ENCODE measurements around the gene MAST2.
"Not testable (repeated sequence)": the region's sequence is repeated elsewhere in the genome, so short reads cannot be mapped to it uniquely, and the experiment has no call there.

The MAST2 gene

DNA sequence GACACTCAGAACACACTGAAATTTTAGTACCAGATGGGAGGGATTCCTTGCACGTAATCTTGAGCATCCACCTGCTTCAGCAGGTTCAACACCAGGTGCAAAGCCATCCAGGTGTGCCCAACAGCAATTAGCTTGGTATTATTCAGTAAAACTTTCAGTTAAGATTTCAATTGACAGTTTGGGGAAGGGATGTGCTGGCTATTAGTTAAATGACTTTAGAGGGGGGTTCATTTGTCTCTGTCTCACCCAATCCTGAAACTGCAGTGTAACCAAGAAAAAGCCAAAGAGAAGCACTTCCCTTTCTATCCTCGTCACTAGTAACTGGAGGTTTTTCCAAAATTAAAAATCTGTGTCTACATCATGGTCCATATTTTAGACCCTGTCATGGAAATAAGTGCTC is 238.1 kb downstream of the MAST2 start:
- no peak for DNase-seq (ENCODE audit: low read depth)
- H3K4me3 ChIP-seq (replicated peaks; ENCODE audit: low read depth, low read length), result no peak overlapping the region
- TF ChIP-seq, protein P1, sequence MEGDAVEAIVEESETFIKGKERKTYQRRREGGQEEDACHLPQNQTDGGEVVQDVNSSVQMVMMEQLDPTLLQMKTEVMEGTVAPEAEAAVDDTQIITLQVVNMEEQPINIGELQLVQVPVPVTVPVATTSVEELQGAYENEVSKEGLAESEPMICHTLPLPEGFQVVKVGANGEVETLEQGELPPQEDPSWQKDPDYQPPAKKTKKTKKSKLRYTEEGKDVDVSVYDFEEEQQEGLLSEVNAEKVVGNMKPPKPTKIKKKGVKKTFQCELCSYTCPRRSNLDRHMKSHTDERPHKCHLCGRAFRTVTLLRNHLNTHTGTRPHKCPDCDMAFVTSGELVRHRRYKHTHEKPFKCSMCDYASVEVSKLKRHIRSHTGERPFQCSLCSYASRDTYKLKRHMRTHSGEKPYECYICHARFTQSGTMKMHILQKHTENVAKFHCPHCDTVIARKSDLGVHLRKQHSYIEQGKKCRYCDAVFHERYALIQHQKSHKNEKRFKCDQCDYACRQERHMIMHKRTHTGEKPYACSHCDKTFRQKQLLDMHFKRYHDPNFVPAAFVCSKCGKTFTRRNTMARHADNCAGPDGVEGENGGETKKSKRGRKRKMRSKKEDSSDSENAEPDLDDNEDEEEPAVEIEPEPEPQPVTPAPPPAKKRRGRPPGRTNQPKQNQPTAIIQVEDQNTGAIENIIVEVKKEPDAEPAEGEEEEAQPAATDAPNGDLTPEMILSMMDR (IDR thresholded peaks at IDR 0.05; ENCODE audit: low read length, missing control alignments), result no peak

DNA sequence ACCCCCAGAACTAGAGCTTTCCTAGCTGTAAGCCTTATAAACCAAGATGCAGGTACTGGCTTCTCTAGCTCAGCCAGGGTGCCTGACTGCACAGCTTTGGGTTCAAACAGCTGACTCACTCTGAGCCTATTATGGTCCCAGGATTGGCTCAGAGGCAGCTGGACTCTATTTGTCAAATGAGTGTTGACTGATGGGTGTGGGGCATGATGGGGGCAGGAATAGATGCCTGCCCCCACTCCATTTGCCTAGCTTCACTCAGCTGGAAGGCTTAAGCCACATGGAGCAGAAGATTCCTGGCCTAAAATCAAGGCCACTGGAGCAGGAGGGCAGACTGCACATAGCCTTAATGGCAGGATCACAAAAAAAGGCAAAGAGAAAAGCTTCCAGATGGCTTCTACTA is 238.6 kb downstream of the MAST2 start:
- DNase-seq (ENCODE audit: low read depth), result no peak
- TF ChIP-seq, protein P1 (IDR thresholded peaks at IDR 0.05; ENCODE audit: low read length, missing control alignments), result no peak
- H3K4me3 ChIP-seq (replicated peaks; ENCODE audit: low read depth, low read length), result no peak overlapping the region

DNA sequence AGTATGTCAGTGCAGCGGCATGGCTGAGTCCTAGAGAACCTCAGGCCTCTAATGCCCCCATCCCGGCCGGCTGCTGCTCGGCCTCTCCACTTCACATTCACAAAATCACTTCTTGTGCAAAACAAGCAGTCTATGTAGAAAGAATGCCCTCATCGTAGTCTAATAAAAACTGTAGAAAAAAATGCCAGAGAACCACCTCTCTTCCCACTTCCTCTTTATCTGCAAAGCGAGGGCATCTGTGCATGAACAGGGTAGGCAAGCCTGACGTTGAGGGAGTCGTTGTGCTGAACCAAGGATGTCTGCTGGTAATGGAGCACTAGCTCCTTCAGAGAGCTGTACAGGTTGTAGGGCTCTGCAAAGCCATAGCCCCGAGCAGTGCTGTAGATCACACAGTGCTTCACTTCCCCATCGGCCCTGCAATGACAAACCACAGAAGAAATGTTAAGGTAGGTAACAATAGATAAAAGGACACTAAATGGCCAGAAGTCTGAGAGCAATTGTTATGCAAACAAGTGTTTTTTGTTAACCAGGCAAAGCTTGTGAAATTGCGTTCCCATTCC is 240.1 kb downstream of the MAST2 start:
- no peak overlapping the region for H3K4me3 ChIP-seq (replicated peaks; ENCODE audit: low read depth, low read length)
- no peak for DNase-seq (ENCODE audit: low read depth)
- TF ChIP-seq, protein P1 (IDR thresholded peaks at IDR 0.05; ENCODE audit: low read length, missing control alignments), result no peak

DNA sequence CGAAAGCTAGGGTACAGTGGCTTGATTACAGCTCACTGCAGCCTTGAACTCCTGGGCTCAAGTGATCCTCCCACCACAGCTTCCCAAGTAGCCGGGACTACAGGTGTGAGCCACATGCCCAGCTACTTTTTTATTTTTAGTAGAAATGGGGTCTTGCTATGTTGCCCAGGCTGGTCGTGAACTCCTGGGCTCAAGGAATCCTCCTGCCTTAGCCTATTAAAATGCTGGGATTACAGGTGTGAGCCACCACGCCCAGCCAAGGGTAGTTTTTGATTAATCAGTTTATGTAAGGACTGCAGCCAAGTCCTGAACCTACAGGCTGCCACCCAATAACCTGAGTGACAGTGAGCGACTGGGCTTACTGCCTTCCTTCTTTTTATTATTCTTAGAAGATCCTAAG is 240.7 kb downstream of the MAST2 start:
- no peak for DNase-seq (ENCODE audit: low read depth)
- H3K4me3 ChIP-seq (replicated peaks; ENCODE audit: low read depth, low read length), result no peak overlapping the region
- TF ChIP-seq, protein P1 (IDR thresholded peaks at IDR 0.05; ENCODE audit: low read length, missing control alignments), result no peak

DNA sequence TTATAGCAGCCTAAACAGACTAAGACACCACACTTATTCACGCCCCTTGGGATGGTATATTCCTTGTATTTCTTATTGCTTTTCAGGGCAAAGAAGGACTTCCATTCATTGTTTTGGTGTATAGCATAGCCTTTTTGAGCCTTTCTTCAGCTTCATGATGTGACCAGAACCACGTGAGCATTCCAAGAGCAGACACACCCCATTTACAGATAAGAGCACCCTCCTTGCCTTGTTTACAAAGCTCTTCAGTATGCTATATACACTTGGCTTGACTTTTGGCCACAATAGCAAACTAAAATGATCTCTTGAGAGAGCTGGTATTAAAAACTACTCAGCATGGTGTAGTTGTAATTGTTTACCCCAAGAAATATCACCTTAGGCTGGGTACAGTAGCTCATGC is 250.3 kb downstream of the MAST2 start:
- no peak for DNase-seq (ENCODE audit: low read depth)
- TF ChIP-seq, protein P1 (IDR thresholded peaks at IDR 0.05; ENCODE audit: low read length, missing control alignments), result no peak

DNA sequence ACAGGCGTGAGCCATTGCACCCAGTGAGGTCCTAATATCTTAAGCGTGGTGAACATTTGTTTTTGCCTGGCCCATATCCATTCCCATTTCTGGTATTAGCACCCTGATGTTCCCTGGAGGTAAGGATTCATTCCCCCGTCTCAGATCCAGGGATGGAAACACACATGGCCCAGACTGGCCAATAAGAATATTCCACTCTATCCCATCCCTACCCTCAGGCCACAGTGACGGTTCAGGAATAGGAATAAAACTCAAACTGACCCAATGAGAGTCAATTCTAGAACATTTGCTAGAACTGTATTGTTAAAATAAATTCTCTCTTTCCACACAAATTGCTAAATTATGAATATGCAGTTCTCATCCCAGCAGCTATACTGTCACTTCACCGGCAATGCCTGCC is 252.9 kb downstream of the MAST2 start:
- TF ChIP-seq, protein P1 (IDR thresholded peaks at IDR 0.05; ENCODE audit: low read length, missing control alignments), result no peak
- DNase-seq (ENCODE audit: low read depth), result no peak
- no peak overlapping the region for H3K4me3 ChIP-seq (replicated peaks; ENCODE audit: low read depth, low read length)

More for the DNA sequence above, 250.3 kb downstream of the MAST2 start:
- H3K4me3 ChIP-seq (replicated peaks; ENCODE audit: low read depth, low read length), result no peak overlapping the region

DNA sequence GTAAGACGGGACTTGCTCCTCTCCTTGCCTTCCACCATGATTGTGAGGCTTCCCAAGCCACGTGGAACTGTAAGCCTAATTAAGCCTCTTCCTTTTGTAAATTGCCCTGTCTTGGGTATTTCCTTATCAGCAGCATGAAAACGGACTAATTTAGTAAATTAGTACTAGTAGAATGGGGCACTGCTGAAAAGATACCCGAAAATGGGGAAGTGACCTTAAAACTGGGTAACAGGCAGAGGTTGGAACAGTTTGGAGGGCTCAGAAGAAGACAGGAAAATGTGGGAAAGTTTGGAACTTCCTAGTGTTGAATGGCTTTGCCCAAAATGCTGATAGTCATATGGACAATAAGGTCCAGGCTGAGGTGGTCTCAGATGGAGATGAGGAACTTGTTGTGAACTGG is 253.8 kb downstream of the MAST2 start:
- not testable (repeated sequence) for H3K4me3 ChIP-seq (replicated peaks; ENCODE audit: low read depth, low read length); DNase-seq (ENCODE audit: low read depth)
